ENCODE results near the gene TMEM260.

- no peak for TF ChIP-seq CTCF (IDR thresholded peaks at IDR 0.05)
- no peak for TF ChIP-seq POLR2A (IDR thresholded peaks at IDR 0.05)
Observed at GRCh38 chr14:56552615-56553014, 27.0 kb upstream of the TMEM260 start.
